Neuronal stem cell (in vitro differentiated cells): ENCODE measurements around the gene CREB5.

Experiments used
- DNase-seq: peaks from one replicate; pipeline ENCODE4 v3.0.0-alpha.2; 2013; ENCODE audit warnings: low spot score
- H2AFZ ChIP-seq: one replicate; pipeline ENCODE4 v1.6.1; 2013; ENCODE audit warnings: mild to moderate bottlenecking, low read length, inconsistent platforms
- H2AK5ac ChIP-seq: 2 replicates; pipeline ENCODE4 v1.6.1; 2013; ENCODE audit warnings: low read depth, mild to moderate bottlenecking, inconsistent platforms, low read length, moderate library complexity, mixed read lengths
- H2BK120ac ChIP-seq: 2 replicates; pipeline ENCODE4 v1.6.1; 2013; ENCODE audit warnings: low read depth, mild to moderate bottlenecking, inconsistent platforms, low read length, moderate library complexity, mixed read lengths
- H2BK12ac ChIP-seq: one replicate; pipeline ENCODE4 v1.6.1; 2013; ENCODE audit warnings: low read length, inconsistent platforms
- H2BK15ac ChIP-seq: 2 replicates; pipeline ENCODE4 v1.6.1; 2013; ENCODE audit warnings: mild to moderate bottlenecking, low read length, inconsistent platforms, mixed read lengths
- H2BK5ac ChIP-seq: one replicate; pipeline ENCODE4 v1.6.1; 2013; ENCODE audit warnings: inconsistent platforms, mild to moderate bottlenecking, low read length, moderate library complexity
- H3K14ac ChIP-seq: one replicate; pipeline ENCODE4 v1.6.1; 2013; ENCODE audit warnings: low read length, inconsistent platforms
- H3K18ac ChIP-seq: 2 replicates; pipeline ENCODE4 v1.6.1; 2013; ENCODE audit warnings: low read length, inconsistent platforms
- H3K23ac ChIP-seq: 2 replicates; pipeline ENCODE4 v1.6.1; 2013; ENCODE audit warnings: low read depth, mild to moderate bottlenecking, mixed read lengths, low read length, inconsistent platforms; ENCODE audit not compliant: poor library complexity
- H3K27ac ChIP-seq: replicated peaks from 3 replicates; pipeline ENCODE4 v1.5.1; 2013; ENCODE audit warnings: low read length, inconsistent platforms
- H3K27me3 ChIP-seq, 3 experiments: 2 replicates each; pipeline ENCODE4 v1.6.1; 2013; ENCODE audit warnings: low read length in 3 of 3, mild to moderate bottlenecking in 2 of 3, inconsistent platforms in 1 of 3, low read depth in 1 of 3, mixed read lengths in 1 of 3, moderate library complexity in 1 of 3; ENCODE audit not compliant: control insufficient read depth in 3 of 3, insufficient read depth in 3 of 3
- H3K36me3 ChIP-seq, 2 donors: replicated peaks in 1 of 2; 2 replicates each; pipeline ENCODE4 v1.6.1; 2013; ENCODE audit warnings: low read length in 2 of 2; ENCODE audit not compliant: control insufficient read depth in 2 of 2, insufficient read depth in 2 of 2
- H3K4ac ChIP-seq: 2 replicates; pipeline ENCODE4 v1.6.1; 2013; ENCODE audit warnings: inconsistent platforms, mild to moderate bottlenecking, low read length, moderate library complexity
- H3K4me1 ChIP-seq, 2 donors: 1 replicate in 1 of 2; 2 replicates in 1 of 2; pipeline ENCODE4 v1.6.1; 2013; ENCODE audit warnings: low read length in 2 of 2, low read depth in 1 of 2; ENCODE audit not compliant: control insufficient read depth in 2 of 2, insufficient read depth in 1 of 2
- H3K4me2 ChIP-seq: one replicate; pipeline ENCODE4 v1.6.1; 2013; ENCODE audit warnings: mild to moderate bottlenecking, low read length, inconsistent platforms; ENCODE audit not compliant: insufficient read depth, poor library complexity, severe bottlenecking
- H3K4me3 ChIP-seq, 2 donors: 2 replicates each; pipeline ENCODE4 v1.5.1; 2013; ENCODE audit warnings: low read length in 2 of 2, mild to moderate bottlenecking in 2 of 2, inconsistent platforms in 1 of 2, moderate library complexity in 1 of 2
- H3K79me1 ChIP-seq: one replicate; pipeline ENCODE4 v1.6.1; 2013; ENCODE audit warnings: low read depth, mild to moderate bottlenecking, inconsistent platforms, low read length, moderate library complexity
- H3K9ac ChIP-seq: one replicate; pipeline ENCODE4 v1.6.1; 2013; ENCODE audit warnings: mild to moderate bottlenecking, low read depth, low read length, inconsistent platforms; ENCODE audit not compliant: poor library complexity
- H3K9me3 ChIP-seq, 2 donors: replicated peaks in 1 of 2; 2 replicates each; pipeline versions ENCODE3 to v1.6.1; 2013; ENCODE audit warnings: low read length in 2 of 2, mild to moderate bottlenecking in 2 of 2, inconsistent platforms in 1 of 2, low read depth in 1 of 2, mixed read lengths in 1 of 2, moderate library complexity in 1 of 2; ENCODE audit not compliant: control insufficient read depth in 2 of 2, insufficient read depth in 1 of 2
- H4K8ac ChIP-seq: one replicate; pipeline ENCODE4 v1.6.1; 2013; ENCODE audit warnings: low read depth, mild to moderate bottlenecking, inconsistent platforms, low read length, moderate library complexity
- H4K91ac ChIP-seq: one replicate; pipeline ENCODE4 v1.6.1; 2013; ENCODE audit warnings: low read length, low read depth, mild to moderate bottlenecking, inconsistent platforms; ENCODE audit not compliant: poor library complexity
- WGBS, 2 donors: extraction: QIAGEN DNeasy Blood & Tissue Kit; methylation state at CpG; one replicate each; pipeline ENCODE4 v1.1.7; 2013; ENCODE audit warnings: missing lambda C conversion rate in 2 of 2, mixed read lengths in 1 of 2; ENCODE audit not compliant: insufficient read length in 2 of 2, insufficient replicate concordance in 1 of 2; ENCODE audit errors: extremely low coverage in 2 of 2; 5-methylcytosine and 5-hydroxymethylcytosine counted together

CREB5 gene

GRCh38 chr7:28661826-28662595, 249.7 kb downstream of the CREB5 start:
- H3K4me2 ChIP-seq: no peak overlapping the region
- no peak overlapping the region for H2BK12ac ChIP-seq
- no peak overlapping the region for H2BK15ac ChIP-seq
- no peak overlapping the region for H3K4me3 ChIP-seq
- no peak for DNase-seq
- H3K79me1 ChIP-seq: no peaks in the 10 kb centered on the region
- no peaks in the 10 kb centered on the region for H3K36me3 ChIP-seq
- no peak overlapping the region for H3K4ac ChIP-seq
- H3K9me3 ChIP-seq: peaks cover 4 to 18% of the 10 kb centered on the region in 2 donors
- H3K18ac ChIP-seq: no peak overlapping the region
- H3K27me3 ChIP-seq: peaks cover 0 to 2% (median 0%) of the 10 kb centered on the region in 3 experiments
- no peak overlapping the region for H2AFZ ChIP-seq
- no peak overlapping the region for H3K27ac ChIP-seq
- no peak overlapping the region for H2BK5ac ChIP-seq
- WGBS, 2 donors: no CpG with 5 or more reads among the region's 12 CpGs
- H3K4me1 ChIP-seq: peaks cover 3 to 11% of the 10 kb centered on the region in 2 donors
- no peak overlapping the region for H4K91ac ChIP-seq
- H3K23ac ChIP-seq: no peak overlapping the region
- no peak overlapping the region for H2AK5ac ChIP-seq
- no peak overlapping the region for H3K9ac ChIP-seq
- no peak overlapping the region for H4K8ac ChIP-seq
- H3K14ac ChIP-seq: no peak overlapping the region
- H2BK120ac ChIP-seq: no peak overlapping the region

DNA sequence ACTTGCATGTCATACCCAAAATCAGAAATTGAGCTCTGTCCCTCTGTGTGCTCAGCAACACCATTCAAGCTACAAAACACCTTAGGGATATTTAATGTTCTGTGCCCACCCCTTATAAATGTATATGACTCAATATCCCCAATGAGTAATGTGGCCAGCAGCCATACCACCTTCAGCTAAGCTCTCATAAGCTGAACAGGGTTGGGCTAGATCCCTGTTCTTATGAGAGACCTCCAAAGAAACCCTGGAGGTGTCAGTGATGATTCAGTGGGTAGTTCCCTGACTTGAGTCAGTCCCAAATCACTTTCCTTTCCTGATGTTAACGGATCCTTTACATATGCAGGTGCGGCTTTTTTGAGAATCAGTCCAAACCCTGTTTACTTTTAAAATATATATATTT, 253.8 kb downstream of the CREB5 start:
- Histone ChIP-seq H3K14ac (no peak overlapping the region), H3K9ac (no peak overlapping the region), H3K27ac (no peak overlapping the region), H3K4ac (no peak overlapping the region), H2BK15ac (no peak overlapping the region), H3K9me3 (peaks cover 0 to 3% of the 10 kb centered on the region in 2 donors), H3K4me2 (no peak overlapping the region), H3K79me1 (no peaks in the 10 kb centered on the region), H4K8ac (no peak overlapping the region), H3K18ac (no peak overlapping the region), H3K36me3 (no peaks in the 10 kb centered on the region), H2AFZ (no peak overlapping the region), H2BK5ac (no peak overlapping the region), H2BK120ac (no peak overlapping the region), H3K4me1 (no peaks in the 10 kb centered on the region), H3K23ac (no peak overlapping the region), H3K4me3 (no peak overlapping the region), H4K91ac (no peak overlapping the region), H2BK12ac (no peak overlapping the region), H3K27me3 (peaks cover 0 to 2% (median 0%) of the 10 kb centered on the region in 3 experiments), H2AK5ac (no peak overlapping the region)
- no peak for DNase-seq
- WGBS, 2 donors: no CpG with 5 or more reads among the region's 2 CpGs

DNA sequence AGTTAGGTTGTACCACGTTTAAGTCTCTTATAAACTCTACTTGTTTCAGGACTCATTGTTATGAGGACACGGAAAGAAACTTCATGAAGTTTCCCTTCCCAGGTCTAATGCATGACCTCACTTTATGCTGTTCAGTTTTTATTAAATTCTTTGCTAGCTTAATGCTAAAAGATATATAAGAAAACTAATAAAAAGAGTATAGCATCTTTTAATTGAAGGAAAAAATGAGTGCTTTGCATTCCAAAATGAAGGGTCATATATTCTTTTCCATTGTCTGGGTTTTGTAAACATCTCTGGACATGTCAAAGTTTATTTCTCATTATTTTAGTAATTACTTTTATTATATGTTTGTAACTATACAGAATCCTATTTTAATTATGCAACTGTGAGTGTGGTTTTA, 255.8 kb downstream of the CREB5 start:
- H3K4ac ChIP-seq: no peak overlapping the region
- no peak overlapping the region for H2BK15ac ChIP-seq
- H3K14ac ChIP-seq: no peak overlapping the region
- no peak overlapping the region for H2BK120ac ChIP-seq
- H3K9me3 ChIP-seq: peaks cover 0 to 3% of the 10 kb centered on the region in 2 donors
- H3K36me3 ChIP-seq: no peaks in the 10 kb centered on the region
- H2BK12ac ChIP-seq: no peak overlapping the region
- H3K18ac ChIP-seq: no peak overlapping the region
- no peak overlapping the region for H4K91ac ChIP-seq
- H2BK5ac ChIP-seq: no peak overlapping the region
- H2AFZ ChIP-seq: no peak overlapping the region
- H4K8ac ChIP-seq: no peak overlapping the region
- H3K79me1 ChIP-seq: no peaks in the 10 kb centered on the region
- no peak overlapping the region for H3K4me2 ChIP-seq
- no peaks in the 10 kb centered on the region for H3K27me3 ChIP-seq
- no peak overlapping the region for H3K9ac ChIP-seq
- DNase-seq: no peak
- WGBS, 2 donors: no CpG with 5 or more reads among the region's 2 CpGs
- H3K23ac ChIP-seq: no peak overlapping the region
- H3K4me1 ChIP-seq: peaks cover 2 to 16% of the 10 kb centered on the region in 2 donors
- no peak overlapping the region for H2AK5ac ChIP-seq
- no peak overlapping the region for H3K27ac ChIP-seq
- no peak overlapping the region for H3K4me3 ChIP-seq

DNA sequence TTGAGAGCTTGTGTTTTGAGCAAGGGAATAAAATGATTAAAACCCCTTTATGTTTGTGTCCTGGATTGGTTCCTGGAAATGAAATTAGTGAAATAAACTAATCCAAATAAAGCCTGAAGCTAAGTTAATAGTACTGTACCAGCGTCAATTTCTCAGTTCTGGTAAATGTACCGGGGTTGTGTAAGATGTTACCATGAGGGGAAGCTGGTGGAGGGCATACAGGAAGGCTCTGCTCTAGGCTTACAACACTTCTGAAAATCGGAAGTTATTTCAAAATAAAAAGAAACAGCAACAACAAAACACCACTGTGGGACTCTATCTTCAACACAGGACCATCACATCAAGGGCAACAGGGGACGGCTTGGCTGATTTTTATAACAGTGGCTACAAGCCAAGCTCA, 257.0 kb downstream of the CREB5 start:
- Histone ChIP-seq H2BK12ac (no peak overlapping the region), H2AFZ (no peak overlapping the region), H3K23ac (no peak overlapping the region), H2BK15ac (no peak overlapping the region), H3K14ac (no peak overlapping the region), H3K4me2 (no peak overlapping the region), H2AK5ac (no peak overlapping the region), H3K9ac (no peak overlapping the region), H3K9me3 (peaks cover 0 to 3% of the 10 kb centered on the region in 2 donors), H3K4me1 (peaks cover 3 to 23% of the 10 kb centered on the region in 2 donors), H3K27me3 (no peaks in the 10 kb centered on the region), H3K4ac (no peak overlapping the region), H3K4me3 (no peak overlapping the region), H4K8ac (no peak overlapping the region), H2BK120ac (no peak overlapping the region), H4K91ac (no peak overlapping the region), H3K27ac (no peak overlapping the region), H3K36me3 (no peaks in the 10 kb centered on the region), H3K18ac (no peak overlapping the region), H2BK5ac (no peak overlapping the region), H3K79me1 (no peaks in the 10 kb centered on the region)
- no peak for DNase-seq
- no CpG with 5 or more reads among the region's 4 CpGs for WGBS, 2 donors
